HG03457 (cell line): Measurements from ENCODE around the gene VAT1L.
A peak's percentile ranks its signal among the peaks of the same experiment; 100 is the strongest.

Experiments used
- ATAC-seq: cut with Tn5 transposase; IDR thresholded peaks from one replicate; pipeline ENCODE4 v1.9.1; 2021; ENCODE audit warnings: moderate number of reproducible peaks; ENCODE audit not compliant: unreplicated experiment

Gene VAT1L

GRCh38 chr16:77868052-77868451, 79.7 kb downstream of the VAT1L start:
- peak; percentile 12 for ATAC-seq

GRCh38 chr16:77868478-77868877, 80.1 kb downstream of the VAT1L start:
- peak; percentile 95 for ATAC-seq

GRCh38 chr16:77869997-77870813, 81.8 kb downstream of the VAT1L start:
- ATAC-seq = no peak

DNA sequence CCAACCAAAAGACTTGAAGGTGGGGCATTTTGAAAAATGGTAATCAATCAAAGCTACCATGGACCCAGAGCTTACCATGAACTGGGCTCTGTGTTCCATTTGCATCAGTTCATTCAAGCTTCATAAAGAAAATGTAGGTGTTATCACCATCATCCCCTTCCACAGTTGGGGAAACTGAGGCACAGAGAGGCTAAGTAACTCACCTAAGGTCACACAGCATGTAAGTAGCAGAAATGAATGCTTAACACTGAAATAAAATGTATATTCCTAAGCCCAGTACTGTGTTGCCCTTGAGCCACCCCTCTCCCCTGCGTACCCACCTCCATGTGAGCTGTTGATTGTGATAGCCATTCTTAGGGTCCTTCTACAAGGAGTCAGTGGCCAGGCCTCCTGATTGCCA, 83.6 kb downstream of the VAT1L start:
- ATAC-seq = no peak

- no peak for ATAC-seq
Measured at GRCh38 chr16:77873066-77873465, 84.7 kb downstream of the VAT1L start.

DNA sequence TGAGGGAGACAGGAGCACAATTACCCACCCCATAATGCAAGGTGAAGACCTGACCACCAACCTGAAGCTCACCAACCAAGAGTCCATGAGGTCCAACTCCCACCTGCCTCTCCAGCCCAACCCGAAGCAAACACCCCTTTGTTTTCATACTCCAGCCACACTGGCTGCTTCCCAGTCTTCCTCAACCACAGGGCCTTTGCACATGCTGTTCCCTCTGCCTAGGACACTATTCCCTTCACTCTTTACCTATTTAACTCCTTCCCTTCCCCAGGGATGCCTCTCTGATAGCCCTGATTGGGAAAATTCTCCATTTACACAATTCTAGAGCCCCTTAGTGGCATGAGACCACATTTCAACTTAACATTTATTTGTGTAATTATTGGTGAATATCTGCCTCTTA, 86.0 kb downstream of the VAT1L start:
- ATAC-seq = no peak

- ATAC-seq = no peak
Measured at GRCh38 chr16:77876776-77877175, 88.4 kb downstream of the VAT1L start.

GRCh38 chr16:77877712-77878347, 89.5 kb downstream of the VAT1L start:
- no peak for ATAC-seq

GRCh38 chr16:77881355-77882030, 93.1 kb downstream of the VAT1L start:
- no peak for ATAC-seq

GRCh38 chr16:77882358-77882757, 94.0 kb downstream of the VAT1L start:
- ATAC-seq = no peak

DNA sequence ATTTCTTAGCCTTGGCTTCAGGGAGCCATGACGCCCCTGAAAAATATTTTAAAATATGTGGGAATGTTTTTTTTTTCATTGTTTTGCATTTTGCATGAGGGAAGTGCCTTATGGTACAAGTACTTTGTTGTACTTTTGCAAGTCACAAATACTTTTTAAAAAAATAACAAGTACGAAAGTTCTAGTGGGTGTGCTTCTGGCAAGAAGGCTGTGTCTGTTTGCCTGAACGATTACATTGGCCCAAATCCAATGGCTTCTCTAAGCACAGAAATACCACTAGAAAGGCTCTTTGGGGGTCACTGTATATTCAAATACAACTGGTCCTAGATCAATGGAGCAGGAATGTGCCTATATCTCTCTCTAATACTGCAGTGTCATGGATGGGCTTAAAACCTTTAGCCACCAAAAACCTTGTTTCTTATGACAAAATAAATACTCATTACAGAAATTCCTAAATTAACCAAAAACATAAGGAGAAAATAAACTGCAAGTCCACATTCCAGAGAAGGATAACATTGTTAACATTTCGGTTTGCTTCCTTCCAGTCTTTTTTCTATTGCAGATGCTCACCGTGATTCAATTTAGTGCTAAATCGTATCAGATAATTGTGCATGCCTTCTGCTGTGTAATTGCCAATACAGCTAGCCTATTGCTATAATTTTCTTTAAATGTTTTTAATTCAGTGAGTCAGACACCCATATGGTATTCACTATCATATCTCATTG, 97.4 kb downstream of the VAT1L start:
- no peak for ATAC-seq

DNA sequence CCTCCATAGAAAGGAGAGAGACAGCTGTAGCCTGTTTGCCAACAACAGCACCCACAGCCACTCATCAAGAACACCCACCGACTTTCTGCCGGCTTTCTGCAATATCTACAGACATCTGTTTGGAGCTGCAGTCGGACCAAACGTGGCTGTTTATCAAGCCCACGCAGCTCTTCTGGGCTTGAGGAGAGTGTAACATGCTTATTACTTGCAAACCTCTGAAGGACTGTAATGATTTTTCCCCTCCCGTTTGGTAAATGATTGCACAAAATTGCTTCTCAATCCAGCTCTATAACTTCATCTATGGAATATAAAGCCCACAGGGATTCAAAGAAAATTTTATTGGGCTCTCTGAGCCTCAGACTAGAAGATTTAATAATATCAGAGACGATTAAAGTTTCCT, 100.5 kb downstream of the VAT1L start:
- ATAC-seq = no peak

DNA sequence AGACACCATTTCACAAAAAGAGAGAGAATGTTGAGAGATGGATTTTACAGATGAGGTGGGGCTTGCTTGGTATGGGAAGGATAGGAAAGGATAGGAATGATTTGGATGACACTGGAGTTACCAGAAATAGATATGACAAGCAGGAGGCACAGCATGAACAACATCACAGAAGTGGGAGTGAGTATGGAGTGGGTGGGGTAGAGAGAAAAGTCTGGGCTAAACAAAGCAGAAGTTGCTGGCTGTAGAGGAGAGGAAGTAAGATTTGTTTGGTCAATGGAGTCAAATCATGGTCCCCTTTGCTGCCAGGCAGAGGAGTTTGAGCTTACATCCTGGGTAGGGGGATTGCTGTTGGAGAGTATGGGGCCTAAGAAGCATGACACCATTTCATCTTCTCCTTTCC, 101.7 kb downstream of the VAT1L start:
- ATAC-seq = no peak

- no peak for ATAC-seq
Measured at GRCh38 chr16:77894162-77894561, 105.8 kb downstream of the VAT1L start.

DNA sequence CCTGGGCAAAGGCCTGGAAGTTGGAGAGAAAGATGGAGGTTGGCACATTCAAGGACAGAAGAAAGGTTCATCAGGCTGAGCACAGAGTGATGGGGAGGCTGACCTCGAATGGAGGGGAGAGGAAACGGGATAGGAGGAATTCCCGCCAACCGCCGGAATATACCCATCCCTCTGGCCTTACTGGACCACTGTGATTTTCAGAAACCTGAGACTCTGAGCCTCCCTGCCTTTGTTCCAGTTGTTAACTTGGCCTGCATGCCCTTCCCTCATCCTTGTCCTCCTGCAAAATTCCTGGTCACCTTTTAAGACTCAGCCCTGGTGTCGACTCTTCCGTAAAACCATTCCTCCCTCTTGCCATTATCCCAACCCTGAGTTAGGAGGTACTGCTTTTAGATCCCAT, 107.6 kb downstream of the VAT1L start:
- ATAC-seq = no peak

DNA sequence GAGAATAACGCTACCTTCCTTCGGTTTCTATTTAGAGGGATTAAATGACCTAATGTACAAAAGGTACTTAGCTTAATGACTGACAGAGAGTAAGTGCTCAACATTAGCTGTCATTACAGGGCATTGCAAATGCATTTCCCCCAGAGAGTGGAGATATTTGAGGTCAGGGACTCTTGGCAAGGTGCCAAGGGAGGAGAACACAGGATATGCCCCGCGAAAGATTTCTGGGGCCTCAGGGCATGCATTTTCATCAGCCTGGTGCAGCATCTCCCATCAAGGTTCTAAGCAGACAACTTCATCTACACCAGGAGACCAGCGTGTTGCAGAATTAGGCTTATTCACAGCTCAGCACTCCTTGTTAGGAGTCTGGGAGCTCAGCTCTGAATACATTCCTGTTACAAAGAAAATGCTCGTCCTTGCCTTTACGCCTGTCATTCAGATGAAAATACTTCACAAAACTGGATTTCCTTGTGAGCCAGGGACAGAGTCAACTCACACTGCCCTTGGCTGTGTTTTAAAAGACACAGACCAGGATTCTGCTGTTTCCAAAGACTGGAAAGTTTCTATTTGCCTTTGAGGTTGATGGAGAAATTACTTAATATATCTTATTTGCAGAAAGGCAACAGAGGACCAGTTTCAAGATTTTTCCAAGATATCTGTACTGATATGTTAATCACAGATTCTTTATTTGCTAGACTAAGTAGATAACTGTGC, 108.2 kb downstream of the VAT1L start:
- ATAC-seq = no peak

GRCh38 chr16:77897129-77897437, 108.7 kb downstream of the VAT1L start:
- no peak for ATAC-seq

GRCh38 chr16:77897831-77898605, 109.7 kb downstream of the VAT1L start:
- ATAC-seq = no peak

DNA sequence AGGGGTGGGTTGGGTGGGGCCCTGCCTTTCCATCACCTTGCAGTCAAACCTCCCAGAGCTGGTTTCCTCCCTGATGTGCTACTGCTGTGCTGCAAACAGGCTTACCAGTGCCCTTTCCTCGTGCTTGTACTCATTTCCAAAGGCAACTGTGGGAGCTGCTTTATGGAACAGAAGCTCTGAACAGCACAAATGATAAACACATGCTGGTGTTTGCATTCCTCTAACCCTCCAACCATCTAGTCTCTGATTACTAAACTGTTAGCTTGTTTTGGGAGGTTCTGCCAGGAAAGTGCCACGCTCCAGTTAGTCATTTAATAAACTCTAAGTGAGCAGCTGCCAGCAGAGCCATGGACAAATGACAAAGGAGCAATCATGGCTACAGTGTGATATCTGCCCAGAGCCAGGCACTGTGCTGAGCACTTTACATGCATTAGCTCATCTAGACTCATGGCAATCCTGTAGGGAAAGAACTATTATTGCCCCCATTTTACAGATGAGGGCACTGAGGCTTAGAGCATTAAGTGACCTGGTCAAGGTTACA, 110.4 kb downstream of the VAT1L start:
- no peak for ATAC-seq

DNA sequence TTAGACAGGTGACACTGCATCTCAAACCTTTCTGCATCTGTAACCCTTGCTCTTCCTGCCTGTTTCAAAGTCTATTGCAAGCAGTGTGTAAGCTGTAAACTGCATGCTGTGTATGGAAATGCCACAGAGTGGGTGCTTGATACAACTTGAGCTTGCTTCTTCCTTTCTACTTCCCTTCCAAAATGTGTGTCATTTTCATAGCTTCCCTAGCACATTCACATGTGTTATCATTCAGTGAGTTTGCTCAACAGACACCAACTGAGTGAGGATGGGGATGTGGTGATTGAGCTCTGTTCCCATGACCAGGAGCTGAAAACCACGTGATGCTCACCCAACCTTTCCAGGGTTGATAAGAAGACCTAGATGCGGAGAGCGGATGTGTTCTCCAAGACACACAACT, 111.1 kb downstream of the VAT1L start:
- ATAC-seq = no peak
